ENCODE results near the gene DNAH14. TPM values are rescaled to one million over a fixed set of nuclear protein-coding genes. Genes with fewer than 3 reads are reported as not detected.
"Not testable (repeated sequence)": the region's sequence is repeated elsewhere in the genome, so short reads cannot be mapped to it uniquely, and the experiment has no call there.

Gene DNAH14
- total RNA-seq, 2 experiments from 2014 or later: not detected

- no peak overlapping the region for H3K4me3 Mint-ChIP-seq
Observed at GRCh38 chr1:225191199-225191753, 261.8 kb downstream of the DNAH14 start.

GRCh38 chr1:225201447-225201846 lies 272.0 kb downstream of the DNAH14 start:
- Mint-ChIP-seq H3K27me3 (ENCODE audit: low read depth) (peaks cover 6% of the 10 kb centered on the region), H3K4me3 (no peak overlapping the region), H3K36me3 (ENCODE audit: low read depth) (no peaks in the 10 kb centered on the region), H3K9me3 (ENCODE audit: insufficient read depth) (no peaks in the 10 kb centered on the region), H3K4me1 (ENCODE audit: low read depth) (no peaks in the 10 kb centered on the region), H3K27ac (no peak overlapping the region)
- ChIA-PET CTCF (no interaction called here), POLR2A (no interaction called here)
- DNase-seq: no peak
- no peak for ATAC-seq

More at GRCh38 chr1:225191199-225191753, 261.8 kb downstream of the DNAH14 start:
- no peaks in the 10 kb centered on the region for H3K27me3 Mint-ChIP-seq (ENCODE audit: low read depth)
- ChIA-PET CTCF (no interaction called here), POLR2A (no interaction called here)
- ATAC-seq: no peak
- no peak for DNase-seq
- H3K4me1 Mint-ChIP-seq (ENCODE audit: low read depth): no peaks in the 10 kb centered on the region
- H3K9me3 Mint-ChIP-seq (ENCODE audit: insufficient read depth): peaks cover 10% of the 10 kb centered on the region
- no peak overlapping the region for H3K27ac Mint-ChIP-seq
- H3K36me3 Mint-ChIP-seq (ENCODE audit: low read depth): no peaks in the 10 kb centered on the region

GRCh38 chr1:225207791-225208190 lies 278.3 kb downstream of the DNAH14 start:
- Mint-ChIP-seq H3K4me1 (ENCODE audit: low read depth) (no peaks in the 10 kb centered on the region), H3K4me3 (no peak overlapping the region), H3K36me3 (ENCODE audit: low read depth) (no peaks in the 10 kb centered on the region), H3K27ac (no peak overlapping the region), H3K27me3 (ENCODE audit: low read depth) (no peaks in the 10 kb centered on the region), H3K9me3 (ENCODE audit: insufficient read depth) (no peaks in the 10 kb centered on the region)
- ChIA-PET CTCF (no interaction called here), POLR2A (no interaction called here)
- DNase-seq: no peak
- no peak for ATAC-seq

- Mint-ChIP-seq H3K27ac (no peak overlapping the region), H3K27me3 (ENCODE audit: low read depth) (no peaks in the 10 kb centered on the region), H3K4me3 (no peak overlapping the region), H3K9me3 (ENCODE audit: insufficient read depth) (no peaks in the 10 kb centered on the region), H3K4me1 (ENCODE audit: low read depth) (no peaks in the 10 kb centered on the region), H3K36me3 (ENCODE audit: low read depth) (no peaks in the 10 kb centered on the region)
- DNase-seq (no peak), ATAC-seq (no peak)
- POLR2A ChIA-PET: no interaction called here
- CTCF ChIA-PET: no interaction called here
Observed at GRCh38 chr1:225209153-225209552, 279.7 kb downstream of the DNAH14 start.

- CTCF ChIA-PET; H3K4me1 Mint-ChIP-seq (ENCODE audit: low read depth); H3K4me3 Mint-ChIP-seq; POLR2A ChIA-PET; H3K9me3 Mint-ChIP-seq (ENCODE audit: insufficient read depth); H3K27me3 Mint-ChIP-seq (ENCODE audit: low read depth); H3K36me3 Mint-ChIP-seq (ENCODE audit: low read depth); DNase-seq; ATAC-seq; H3K27ac Mint-ChIP-seq: not testable (repeated sequence)
Observed at GRCh38 chr1:225210180-225210579, 280.7 kb downstream of the DNAH14 start.

- H3K9me3 Mint-ChIP-seq (ENCODE audit: insufficient read depth); H3K27me3 Mint-ChIP-seq (ENCODE audit: low read depth); H3K4me1 Mint-ChIP-seq (ENCODE audit: low read depth); H3K27ac Mint-ChIP-seq; ATAC-seq; H3K36me3 Mint-ChIP-seq (ENCODE audit: low read depth); H3K4me3 Mint-ChIP-seq; POLR2A ChIA-PET; CTCF ChIA-PET; DNase-seq: not testable (repeated sequence)
Observed at GRCh38 chr1:225211694-225212442, 282.4 kb downstream of the DNAH14 start.

GRCh38 chr1:225224287-225224686 lies 294.8 kb downstream of the DNAH14 start:
- Mint-ChIP-seq H3K4me3 (no peak overlapping the region), H3K27me3 (ENCODE audit: low read depth) (no peaks in the 10 kb centered on the region), H3K9me3 (ENCODE audit: insufficient read depth) (no peaks in the 10 kb centered on the region), H3K27ac (no peak overlapping the region), H3K4me1 (ENCODE audit: low read depth) (no peaks in the 10 kb centered on the region), H3K36me3 (ENCODE audit: low read depth) (no peaks in the 10 kb centered on the region)
- no peak for DNase-seq
- ChIA-PET CTCF (no interaction called here), POLR2A (no interaction called here)
- ATAC-seq: no peak

- POLR2A ChIA-PET: no interaction called here
- DNase-seq: no peak
- Mint-ChIP-seq H3K4me3 (no peak overlapping the region), H3K27ac (no peak overlapping the region), H3K27me3 (ENCODE audit: low read depth) (no peaks in the 10 kb centered on the region), H3K4me1 (ENCODE audit: low read depth) (no peaks in the 10 kb centered on the region), H3K9me3 (ENCODE audit: insufficient read depth) (no peaks in the 10 kb centered on the region), H3K36me3 (ENCODE audit: low read depth) (no peaks in the 10 kb centered on the region)
- ATAC-seq: no peak
- CTCF ChIA-PET: no interaction called here
Observed at GRCh38 chr1:225225681-225226080, 296.2 kb downstream of the DNAH14 start.

GRCh38 chr1:225228871-225229303 lies 299.4 kb downstream of the DNAH14 start:
- Mint-ChIP-seq H3K4me1 (ENCODE audit: low read depth) (no peaks in the 10 kb centered on the region), H3K4me3 (no peak overlapping the region), H3K27ac (no peak overlapping the region), H3K27me3 (ENCODE audit: low read depth) (no peaks in the 10 kb centered on the region), H3K36me3 (ENCODE audit: low read depth) (no peaks in the 10 kb centered on the region), H3K9me3 (ENCODE audit: insufficient read depth) (no peaks in the 10 kb centered on the region)
- ATAC-seq: no peak
- no peak for DNase-seq
- ChIA-PET POLR2A (no interaction called here), CTCF (no interaction called here)

GRCh38 chr1:225229429-225229828 lies 300.0 kb downstream of the DNAH14 start:
- H3K27me3 Mint-ChIP-seq (ENCODE audit: low read depth); H3K4me3 Mint-ChIP-seq; DNase-seq; ATAC-seq; POLR2A ChIA-PET; H3K36me3 Mint-ChIP-seq (ENCODE audit: low read depth); H3K4me1 Mint-ChIP-seq (ENCODE audit: low read depth); H3K27ac Mint-ChIP-seq; CTCF ChIA-PET; H3K9me3 Mint-ChIP-seq (ENCODE audit: insufficient read depth): not testable (repeated sequence)

GRCh38 chr1:225230483-225230882 lies 301.0 kb downstream of the DNAH14 start:
- ATAC-seq (no peak), DNase-seq (no peak)
- Mint-ChIP-seq H3K36me3 (ENCODE audit: low read depth) (no peaks in the 10 kb centered on the region), H3K27me3 (ENCODE audit: low read depth) (no peaks in the 10 kb centered on the region), H3K4me1 (ENCODE audit: low read depth) (no peaks in the 10 kb centered on the region), H3K4me3 (no peak overlapping the region), H3K9me3 (ENCODE audit: insufficient read depth) (no peaks in the 10 kb centered on the region), H3K27ac (no peak overlapping the region)
- ChIA-PET POLR2A (no interaction called here), CTCF (interaction anchor here (0.6 kb wide), 1 partner anchor 46 kb away, joined by 3 read pairs; no protein-coding TSS in a partner anchor)

GRCh38 chr1:225232930-225233329 lies 303.5 kb downstream of the DNAH14 start:
- H3K4me3 Mint-ChIP-seq; H3K27me3 Mint-ChIP-seq (ENCODE audit: low read depth); H3K36me3 Mint-ChIP-seq (ENCODE audit: low read depth); CTCF ChIA-PET; ATAC-seq; H3K9me3 Mint-ChIP-seq (ENCODE audit: insufficient read depth); H3K27ac Mint-ChIP-seq; H3K4me1 Mint-ChIP-seq (ENCODE audit: low read depth); DNase-seq; POLR2A ChIA-PET: not testable (repeated sequence)

GRCh38 chr1:225242611-225243010 lies 313.1 kb downstream of the DNAH14 start:
- POLR2A ChIA-PET: no interaction called here
- ATAC-seq (no peak), DNase-seq (no peak)
- no peaks in the 10 kb centered on the region for H3K27me3 Mint-ChIP-seq (ENCODE audit: low read depth)
- H3K9me3 Mint-ChIP-seq (ENCODE audit: insufficient read depth): peaks cover 4% of the 10 kb centered on the region
- H3K4me3 Mint-ChIP-seq: no peak overlapping the region
- H3K4me1 Mint-ChIP-seq (ENCODE audit: low read depth): no peaks in the 10 kb centered on the region
- no peak overlapping the region for H3K27ac Mint-ChIP-seq
- H3K36me3 Mint-ChIP-seq (ENCODE audit: low read depth): no peaks in the 10 kb centered on the region
- CTCF ChIA-PET: no interaction called here

Data from activated CD8-positive, alpha-beta T cell treated with anti-CD3 and anti-CD28 coated beads, Interleukin-2, amount 10 ng/mL, durations not matched to agents 7 days and 5 days (primary cell).